Cardiac fibroblast (primary cell): ENCODE measurements around the gene NUMB.
"Not testable (repeated sequence)": the region's sequence is repeated elsewhere in the genome, so short reads cannot be mapped to it uniquely, and the experiment has no call there.

ENCODE experiments used
- DNase-seq, 2 donors: peaks; one replicate each; pipeline versions ENCODE4 v3.0.0 to v3.0.0-alpha.2; 2010; ENCODE audit warnings: low read depth in 2 of 2
- H3K4me3 ChIP-seq, 2 donors: replicated peaks in 1 of 2; 1 replicate in 1 of 2; 2 replicates in 1 of 2; pipeline ENCODE4 v1.5.1; 2011; ENCODE audit warnings: low read depth in 2 of 2, low read length in 2 of 2, mild to moderate bottlenecking in 2 of 2, moderate library complexity in 1 of 2
- CTCF ChIP-seq: IDR thresholded peaks from one replicate; pipeline ENCODE4 v1.5.1; 2011; ENCODE audit warnings: low read depth, mild to moderate bottlenecking, low read length, inconsistent platforms

NUMB gene

GRCh38 chr14:73369428-73369827 is 88.9 kb downstream of the NUMB start:
- DNase-seq = no peak
- no peak for TF ChIP-seq CTCF
- H3K4me3 ChIP-seq = no peak overlapping the region

GRCh38 chr14:73368616-73369015 is 89.7 kb downstream of the NUMB start:
- TF ChIP-seq CTCF = no peak
- peak; percentile 17 to 32 for DNase-seq

GRCh38 chr14:73365727-73366126 is 92.6 kb downstream of the NUMB start:
- no peak for TF ChIP-seq CTCF
- DNase-seq = peak; percentile 5 to 42

More at GRCh38 chr14:73368616-73369015, 89.7 kb downstream of the NUMB start:
- no peak overlapping the region for H3K4me3 ChIP-seq

GRCh38 chr14:73364559-73364958 is 93.8 kb downstream of the NUMB start:
- TF ChIP-seq CTCF = no peak
- DNase-seq = no peak
- no peak overlapping the region for H3K4me3 ChIP-seq

More at GRCh38 chr14:73365727-73366126, 92.6 kb downstream of the NUMB start:
- H3K4me3 ChIP-seq = no peak overlapping the region

GRCh38 chr14:73359445-73359844 is 98.9 kb downstream of the NUMB start:
- H3K4me3 ChIP-seq = no peak overlapping the region
- TF ChIP-seq CTCF = no peak
- DNase-seq = no peak

GRCh38 chr14:73358187-73358586 is 100.2 kb downstream of the NUMB start:
- H3K4me3 ChIP-seq = no peak overlapping the region
- TF ChIP-seq CTCF = no peak
- no peak for DNase-seq

GRCh38 chr14:73349091-73349490 is 109.3 kb downstream of the NUMB start:
- DNase-seq = not testable (repeated sequence)

GRCh38 chr14:73344319-73344718 is 114.0 kb downstream of the NUMB start:
- TF ChIP-seq CTCF = no peak
- DNase-seq = no peak
- H3K4me3 ChIP-seq = no peak overlapping the region

More at GRCh38 chr14:73349091-73349490, 109.3 kb downstream of the NUMB start:
- H3K4me3 ChIP-seq = not testable (repeated sequence)
